Retina (tissue), 1 donor: Measurements from ENCODE around the gene SMARCD1.
A peak's percentile ranks its signal among the peaks of the same experiment; 100 is the strongest.
"Not testable (repeated sequence)": the region's sequence is repeated elsewhere in the genome, so short reads cannot be mapped to it uniquely, and the experiment has no call there.

Source experiments
- DNase-seq: peaks from one replicate; pipeline ENCODE4 v3.0.0-alpha.2; 2016

SMARCD1 gene

DNA sequence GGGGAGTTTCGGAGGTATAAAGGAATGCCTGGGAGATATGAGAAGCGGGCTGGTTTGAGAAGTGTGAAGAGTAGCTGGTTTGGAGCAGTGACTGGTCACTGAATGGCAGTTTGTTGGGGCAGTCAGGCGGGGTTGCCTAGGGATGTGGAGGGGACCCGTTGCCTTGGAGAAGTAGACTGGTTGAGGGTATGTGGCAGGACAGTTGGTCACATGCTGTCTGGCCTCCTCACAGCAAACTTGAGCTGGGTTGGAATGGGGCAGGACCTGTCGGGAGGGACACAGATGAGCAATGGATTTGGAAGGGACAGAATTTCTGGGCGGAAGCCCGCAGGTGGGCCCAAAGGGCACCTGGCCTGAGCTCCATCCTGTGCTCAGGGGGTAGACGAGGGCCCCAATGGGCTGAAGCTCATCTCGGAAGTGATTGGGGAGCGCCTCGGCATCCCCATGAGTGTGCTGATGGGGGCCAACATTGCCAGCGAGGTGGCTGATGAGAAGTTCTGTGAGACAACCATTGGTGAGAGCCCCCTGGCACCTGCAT lies 20.8 kb downstream of the SMARCD1 start:
- DNase-seq = no peak

DNA sequence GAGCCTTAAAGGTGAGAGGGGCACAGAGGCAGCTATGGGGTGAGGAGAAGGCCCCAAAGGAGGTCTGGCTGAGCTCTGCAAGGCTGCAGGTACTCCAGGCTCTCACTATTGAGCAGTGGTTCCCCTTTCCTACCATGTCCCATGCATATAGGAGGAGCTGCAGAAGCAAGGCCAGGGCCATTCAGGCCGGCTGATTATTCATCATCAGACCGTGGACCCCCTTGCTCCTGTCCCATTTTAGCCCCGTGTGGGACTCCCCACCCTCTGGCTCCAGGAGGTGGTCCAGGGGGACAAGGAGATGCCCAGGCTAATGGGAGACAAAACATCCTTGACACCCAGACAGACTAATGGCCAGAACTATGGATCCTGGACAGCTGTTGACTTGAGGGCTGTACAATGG lies 21.8 kb downstream of the SMARCD1 start:
- DNase-seq = no peak

DNA sequence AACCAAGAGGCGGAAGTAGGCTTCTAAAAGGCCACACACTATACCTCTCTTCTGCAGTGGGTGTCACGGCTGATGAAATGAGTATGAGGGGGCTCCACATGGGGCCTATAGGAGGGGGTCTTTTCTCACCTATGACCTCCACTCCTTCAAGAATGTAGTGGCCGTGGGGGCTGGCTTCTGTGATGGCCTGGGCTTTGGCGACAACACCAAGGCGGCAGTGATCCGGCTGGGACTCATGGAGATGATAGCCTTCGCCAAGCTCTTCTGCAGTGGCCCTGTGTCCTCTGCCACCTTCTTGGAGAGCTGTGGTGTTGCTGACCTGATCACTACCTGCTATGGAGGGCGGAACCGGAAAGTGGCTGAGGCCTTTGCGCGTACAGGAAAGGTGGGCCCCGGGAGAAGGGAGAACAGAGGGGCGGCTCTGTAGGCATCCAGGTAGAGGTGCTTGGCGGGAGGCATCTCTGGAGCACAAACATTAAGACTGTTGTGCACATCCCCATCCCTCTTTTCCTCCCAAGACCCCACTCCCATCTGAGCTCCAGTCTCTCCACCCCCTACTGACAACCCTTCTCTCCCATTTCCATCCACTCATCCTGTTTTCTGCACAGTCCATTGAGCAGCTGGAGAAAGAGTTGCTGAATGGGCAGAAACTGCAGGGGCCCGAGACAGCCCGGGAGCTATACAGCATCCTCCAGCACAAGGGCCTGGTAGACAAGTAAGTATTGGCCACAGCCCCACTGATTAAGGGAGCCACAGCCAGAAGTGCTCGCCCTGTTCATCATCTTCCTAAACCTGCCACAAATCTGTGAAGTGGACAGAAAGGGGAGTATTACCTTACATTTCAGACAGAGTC lies 22.5 kb downstream of the SMARCD1 start:
- DNase-seq = peak; percentile 38

DNA sequence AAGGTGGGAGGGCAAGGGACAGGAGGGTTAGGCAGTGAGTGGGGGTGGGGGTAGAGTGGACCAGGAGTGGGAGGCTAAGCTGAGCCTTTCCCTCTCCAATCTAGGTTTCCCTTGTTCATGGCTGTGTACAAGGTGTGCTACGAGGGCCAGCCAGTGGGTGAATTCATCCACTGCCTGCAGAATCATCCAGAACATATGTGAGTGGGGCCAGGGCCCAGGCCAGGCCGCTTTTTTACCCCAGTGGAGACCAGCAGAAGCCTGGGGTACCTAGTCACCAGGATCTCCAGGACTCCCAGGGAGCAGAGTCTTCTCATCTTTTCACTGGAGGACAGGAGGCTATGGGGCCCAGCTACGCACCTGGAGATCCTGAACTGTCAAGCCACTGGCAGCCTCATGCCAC lies 24.2 kb downstream of the SMARCD1 start:
- DNase-seq = no peak

DNA sequence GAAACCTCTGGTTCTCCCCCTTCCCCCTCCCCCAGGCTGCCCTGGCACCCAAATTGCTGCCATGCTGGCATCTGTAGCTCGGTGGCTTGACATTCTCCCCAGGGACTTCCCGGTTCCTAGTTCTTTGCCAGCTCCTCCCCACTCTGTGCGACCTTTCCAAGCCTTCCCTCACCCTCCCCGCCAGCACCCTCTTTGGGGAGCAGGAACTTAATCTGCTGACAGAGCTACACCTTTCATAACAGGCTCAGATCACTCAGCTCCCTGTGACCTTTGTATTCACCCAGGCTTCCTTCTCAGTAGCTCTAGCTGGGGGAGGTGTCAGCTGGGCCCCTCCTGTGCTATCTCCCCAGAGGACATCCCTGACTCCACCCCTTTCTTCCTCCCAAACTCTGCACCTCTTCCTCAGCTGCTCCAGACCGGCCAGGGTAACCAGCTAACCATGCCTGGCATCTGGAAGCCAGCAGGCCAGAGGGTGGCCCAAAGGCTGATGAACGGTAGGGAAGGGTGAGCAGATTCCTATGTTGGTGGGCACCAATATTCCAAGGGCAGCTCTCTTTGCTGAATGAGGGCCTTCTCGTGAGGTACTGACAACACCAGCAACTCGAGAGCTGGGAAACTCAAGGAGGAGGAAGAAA lies 25.1 kb downstream of the SMARCD1 start:
- DNase-seq = no peak

DNA sequence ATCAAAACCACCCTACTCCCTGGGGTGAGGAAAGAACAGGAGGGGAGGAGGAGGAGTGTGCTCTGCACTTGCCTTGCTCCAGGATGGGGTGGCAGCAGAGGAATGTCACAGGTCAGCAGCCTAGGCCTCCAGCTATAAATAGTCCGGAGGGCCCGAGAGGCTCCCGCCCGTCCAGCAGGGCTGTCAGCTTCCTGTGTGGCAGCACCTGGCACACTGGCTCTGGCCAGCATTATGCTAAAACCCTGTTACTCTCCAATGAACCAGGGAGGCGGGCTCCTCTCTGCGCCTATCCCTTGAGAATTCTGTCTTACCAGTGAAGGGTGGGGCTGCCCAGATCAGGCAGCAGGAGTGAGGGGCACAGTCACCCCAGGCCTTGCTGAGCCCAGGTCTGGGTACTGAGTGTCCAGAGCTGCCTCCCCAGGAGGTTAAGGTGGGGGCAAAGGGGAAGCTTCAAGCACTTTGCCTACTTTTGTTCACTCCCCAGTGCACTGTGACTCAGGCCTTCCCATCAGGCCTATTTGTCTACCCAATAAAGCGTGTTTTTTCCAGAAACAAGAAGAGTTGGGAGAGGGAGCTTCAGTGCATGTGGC lies 25.7 kb downstream of the SMARCD1 start:
- DNase-seq = peak; percentile 60

DNA sequence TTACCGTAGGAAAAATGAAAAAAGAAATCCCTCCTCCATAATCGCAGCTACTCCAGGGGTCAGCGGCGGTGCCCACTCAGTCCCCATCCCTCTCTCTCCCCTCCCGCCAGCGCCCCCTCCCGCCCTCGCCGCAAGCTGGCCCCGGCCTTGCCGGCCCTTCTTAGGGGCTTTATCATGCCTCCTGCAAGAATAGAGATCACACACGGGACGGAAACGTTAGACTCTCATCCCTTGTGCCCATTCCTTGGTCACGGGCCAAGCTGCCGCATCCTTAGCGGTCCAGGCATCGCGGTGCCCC lies 26.2 kb downstream of the SMARCD1 start:
- DNase-seq = no peak

DNA sequence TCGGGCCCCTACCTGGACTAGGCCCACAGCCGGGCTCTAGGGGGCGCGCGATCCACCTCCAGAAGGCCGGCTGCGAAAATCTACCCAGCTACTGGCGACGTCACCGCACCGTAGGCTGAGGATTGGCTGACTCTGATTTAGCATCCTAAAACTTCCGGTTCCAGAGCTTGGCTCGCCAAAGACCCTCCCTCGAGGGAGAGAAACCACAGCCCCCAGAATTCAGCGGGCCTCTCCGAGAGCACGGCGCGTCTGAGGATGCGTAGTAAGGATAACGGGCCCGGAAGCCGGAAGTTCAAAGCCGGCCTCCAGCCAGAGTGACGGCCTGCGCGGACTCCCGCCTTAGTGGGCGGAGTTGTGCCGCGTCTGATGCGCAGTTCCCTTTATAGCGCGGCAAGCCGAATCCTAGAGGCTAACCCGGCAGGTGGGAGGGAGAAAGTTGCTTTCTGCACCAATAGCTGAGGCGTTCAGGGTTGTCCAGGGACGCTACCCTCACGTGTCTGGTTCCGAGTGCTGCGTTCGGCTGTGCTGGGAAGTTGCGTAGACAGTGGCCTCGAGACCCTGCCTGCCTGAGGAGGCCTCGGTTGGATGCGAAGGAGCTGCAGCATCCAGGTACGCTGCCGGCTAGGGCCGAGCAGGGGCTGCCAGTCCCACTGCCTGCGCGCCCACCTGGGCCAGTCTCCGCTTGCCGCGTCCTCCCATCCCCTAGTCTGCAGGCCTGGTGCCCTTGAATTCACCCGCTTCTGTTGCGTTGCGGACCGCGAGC lies 26.7 kb downstream of the SMARCD1 start, which contains the start of gene COX14:
Gene COX14, plus strand, starts transcription at position 544 of the 763 bp plus-strand sequence. CDS start 7,808 bp downstream, outside the sequence.
- peak; percentile 100 for DNase-seq

DNA sequence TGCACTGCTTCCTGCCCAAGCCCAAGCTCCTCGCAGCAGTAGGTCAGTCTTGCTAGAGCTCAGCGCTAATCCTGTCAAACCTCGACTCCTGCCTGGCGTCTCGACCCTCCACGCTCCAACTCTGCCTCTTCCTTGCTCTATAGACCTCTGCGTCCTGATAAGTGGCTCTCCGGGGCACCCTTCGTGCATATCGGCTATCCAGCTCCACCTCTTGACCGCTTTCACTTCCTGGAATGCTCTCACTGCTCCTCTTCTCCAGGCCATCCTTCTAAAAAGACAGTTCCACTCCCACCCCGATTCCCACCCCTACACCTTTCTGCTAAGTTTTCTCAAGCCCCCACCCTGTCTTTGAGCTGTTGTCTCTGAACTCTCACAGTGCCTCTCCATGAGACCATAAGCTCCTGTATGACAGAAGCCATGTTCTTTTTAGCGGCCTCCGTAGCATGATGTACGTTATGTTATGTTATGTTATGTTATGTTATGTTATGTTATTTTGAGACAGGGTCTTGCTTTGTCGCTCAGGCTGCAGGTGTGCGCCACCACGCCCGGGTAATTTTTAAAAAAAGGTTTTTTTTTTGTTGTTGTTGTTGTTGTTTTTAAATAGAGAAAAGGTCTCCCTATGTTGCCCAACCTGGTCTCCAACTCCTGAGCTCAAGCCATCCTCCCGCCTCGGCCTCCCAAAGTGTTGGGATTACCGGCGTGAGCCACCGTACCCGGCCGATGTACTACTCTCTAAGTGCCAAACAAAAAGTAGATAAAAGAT lies 27.5 kb downstream of the SMARCD1 start:
- no peak for DNase-seq

DNA sequence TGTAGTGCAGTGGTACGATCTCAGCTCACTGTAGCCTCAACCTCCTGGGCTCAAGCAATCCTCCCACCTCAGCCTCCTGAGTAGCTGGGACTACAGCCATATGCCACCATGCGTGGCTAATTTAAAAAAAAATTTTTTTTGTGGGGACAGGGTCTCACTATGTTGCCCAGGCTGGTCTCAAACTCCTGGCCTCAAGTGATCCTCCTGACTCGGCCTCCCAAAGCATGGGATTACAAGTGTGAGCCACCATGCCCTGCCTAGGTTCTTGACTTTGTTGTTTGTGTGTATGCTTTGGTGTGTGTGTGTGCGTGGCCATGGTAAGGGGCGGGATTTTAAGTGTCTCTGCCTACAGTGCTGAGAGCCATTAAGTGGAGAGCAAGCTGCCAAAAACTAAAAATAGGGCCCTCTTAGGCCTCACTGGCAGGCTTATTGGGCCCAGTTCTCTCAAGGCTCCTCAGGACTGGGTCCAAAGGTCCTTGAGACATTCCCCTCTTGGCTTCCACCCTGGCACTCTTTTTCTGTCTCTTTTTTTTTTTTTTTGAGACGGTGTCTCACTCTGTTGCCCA lies 32.0 kb downstream of the SMARCD1 start:
- no peak for DNase-seq

DNA sequence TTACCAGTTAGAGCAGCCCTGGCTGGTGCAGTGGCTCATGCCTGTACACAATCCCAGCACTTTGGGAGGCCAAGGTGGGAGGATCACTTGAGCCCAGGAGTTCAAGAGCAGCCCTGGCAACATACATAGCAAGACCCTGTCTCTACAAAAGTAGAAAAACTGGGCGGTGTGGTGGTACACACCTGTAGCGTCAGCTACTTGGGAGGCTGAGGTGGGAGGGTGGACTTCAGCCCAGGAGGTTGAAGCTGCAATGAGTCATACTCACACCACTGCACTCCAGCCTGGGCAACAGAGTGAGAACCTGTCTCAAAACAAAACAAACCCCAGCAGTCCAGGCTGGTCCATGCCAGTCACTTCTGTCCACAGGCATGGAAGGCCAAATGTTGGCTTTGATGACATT lies 34.2 kb downstream of the SMARCD1 start:
- DNase-seq = no peak

DNA sequence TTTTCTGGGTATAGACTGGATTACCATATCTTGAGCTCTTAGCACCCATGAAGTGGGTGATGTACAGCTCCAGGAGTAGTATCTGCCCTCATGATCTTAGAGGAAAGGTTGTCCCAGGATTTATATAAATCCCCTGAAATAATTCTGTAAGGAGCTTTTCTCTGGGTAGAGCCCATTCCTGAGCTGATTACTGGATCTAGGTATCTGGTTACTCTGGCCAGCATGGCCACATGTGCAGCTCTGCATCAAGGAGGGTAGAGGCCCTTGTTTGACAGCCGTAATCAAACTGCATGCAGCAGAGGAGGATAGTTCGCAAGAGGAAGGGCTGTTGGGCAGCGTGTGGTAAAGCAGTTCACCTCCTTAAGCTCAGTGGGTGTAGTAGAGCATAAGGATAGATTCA lies 35.4 kb downstream of the SMARCD1 start:
- no peak for DNase-seq

DNA sequence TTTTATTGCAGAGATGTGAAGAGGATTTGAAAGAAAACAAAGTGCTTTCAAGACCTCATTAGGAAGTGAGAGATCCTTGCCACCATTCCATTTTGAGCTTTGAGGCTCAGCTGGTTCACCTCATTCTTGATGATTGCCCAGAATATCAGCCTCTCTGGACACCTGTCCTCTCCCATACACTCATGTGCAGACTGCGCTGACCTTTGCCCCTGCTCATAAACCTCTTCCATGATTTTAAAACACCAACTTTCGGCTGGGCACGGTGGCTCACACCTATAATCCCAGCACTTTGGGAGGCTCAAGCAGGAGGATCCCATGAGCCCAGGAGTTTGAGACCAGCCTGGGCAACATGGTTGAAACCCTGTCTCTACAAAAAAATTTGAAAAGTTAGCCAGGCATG lies 35.8 kb downstream of the SMARCD1 start:
- DNase-seq = no peak

DNA sequence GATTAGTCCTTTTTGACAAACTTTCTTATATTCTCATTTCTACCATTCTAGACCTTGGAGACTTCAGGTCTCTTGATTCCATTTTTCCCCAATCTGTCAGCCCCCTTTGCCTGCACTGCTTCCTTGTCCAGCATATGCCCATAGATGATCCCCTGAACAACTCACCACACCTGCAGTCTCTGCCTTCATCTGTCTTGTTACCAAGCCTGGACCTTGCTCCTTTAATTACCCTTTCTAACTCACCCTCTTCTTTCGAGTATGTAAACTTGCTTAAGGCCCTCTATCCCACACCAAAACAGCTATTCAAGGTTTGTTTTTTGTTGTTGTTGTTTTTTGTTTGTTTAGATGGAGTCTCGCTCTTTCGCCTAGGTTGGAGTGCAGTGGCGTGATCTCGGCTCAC lies 36.5 kb downstream of the SMARCD1 start:
- DNase-seq = no peak

DNA sequence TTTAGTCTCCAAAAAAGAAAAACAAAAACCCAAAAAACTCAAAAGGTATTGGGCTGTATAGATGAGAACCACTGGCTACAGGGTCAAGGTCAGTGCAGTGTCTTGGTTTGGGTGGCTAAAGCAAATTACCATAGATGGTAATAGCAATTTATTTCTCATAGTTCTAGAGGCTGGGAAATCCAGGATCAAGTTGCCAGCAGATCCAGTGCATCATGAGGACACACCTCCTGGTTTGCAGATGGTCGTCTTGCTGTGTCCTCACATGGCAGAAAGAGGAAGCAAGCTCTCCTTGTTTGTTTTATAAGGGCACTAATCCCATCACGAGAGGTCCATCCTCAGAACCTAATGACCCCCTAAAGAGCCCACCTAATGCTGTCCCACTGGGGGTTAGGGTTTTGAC lies 38.1 kb downstream of the SMARCD1 start:
- DNase-seq = no peak

DNA sequence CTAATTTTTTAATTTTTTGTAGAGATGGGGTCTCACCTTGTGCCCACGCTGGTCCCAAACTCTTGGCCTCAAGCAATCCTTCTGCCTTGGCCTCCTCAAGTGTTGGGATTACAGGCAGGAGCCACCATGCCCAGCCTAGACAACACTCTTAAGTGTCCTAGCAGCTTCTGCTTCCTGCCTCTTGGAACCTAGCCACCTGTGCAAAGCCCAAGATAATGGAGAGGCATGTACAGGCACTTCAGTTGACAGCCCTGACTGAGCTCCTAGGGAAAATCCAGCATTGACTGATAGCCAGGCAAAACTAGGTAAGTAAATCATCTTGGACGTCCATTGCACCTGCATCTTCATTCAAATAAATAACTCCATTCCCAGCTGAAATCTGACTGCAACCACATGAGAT lies 42.4 kb downstream of the SMARCD1 start:
- DNase-seq = no peak

DNA sequence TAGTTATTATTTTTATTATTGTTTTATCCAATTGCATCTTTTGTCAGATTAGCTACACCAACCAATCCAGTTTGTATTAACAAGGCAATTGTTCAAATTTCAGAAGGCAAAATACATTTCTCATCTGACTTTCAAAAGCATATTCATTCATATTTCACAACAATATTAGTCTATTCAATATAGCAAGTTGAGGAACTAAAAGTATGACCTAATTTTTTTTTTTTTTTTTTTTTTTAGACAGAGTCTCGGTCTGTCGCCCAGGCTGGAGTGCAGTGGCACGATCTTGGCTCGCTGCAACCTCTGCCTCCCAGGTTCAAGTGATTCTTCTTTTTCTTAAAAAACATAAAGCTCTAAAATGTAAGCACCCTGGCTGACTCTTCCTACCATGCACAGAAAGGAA lies 44.1 kb downstream of the SMARCD1 start:
- no peak for DNase-seq

DNA sequence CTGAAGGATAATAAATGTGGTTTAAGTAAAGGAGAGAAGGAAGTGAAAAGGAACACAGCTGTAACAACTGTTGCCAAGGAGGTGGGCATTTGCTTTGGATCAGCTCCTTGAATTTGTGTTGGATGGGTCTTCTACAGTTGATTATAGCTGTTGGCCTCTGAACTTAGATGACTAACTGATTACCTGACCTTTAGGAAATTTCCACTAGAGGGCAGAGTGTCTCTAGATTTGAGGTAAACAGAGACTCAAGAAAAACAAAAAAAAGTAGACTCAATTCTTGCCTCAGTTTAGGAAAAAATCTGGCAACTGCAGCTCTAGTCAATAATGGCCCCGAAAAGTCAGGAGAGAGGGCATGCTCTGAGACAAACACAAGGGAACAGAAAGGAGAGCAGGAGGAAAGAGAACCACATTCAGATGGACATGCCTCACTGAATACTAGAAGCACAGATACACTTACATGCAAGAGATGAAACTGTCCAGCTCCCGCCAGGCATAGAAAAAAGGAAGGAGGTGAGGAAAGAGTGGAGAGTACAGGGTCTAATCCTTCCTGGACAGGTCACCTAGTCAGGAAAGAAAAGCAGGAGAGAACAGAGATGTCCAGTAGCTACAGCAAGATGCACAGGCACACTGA lies 47.5 kb downstream of the SMARCD1 start:
- peak; percentile 26 for DNase-seq

DNA sequence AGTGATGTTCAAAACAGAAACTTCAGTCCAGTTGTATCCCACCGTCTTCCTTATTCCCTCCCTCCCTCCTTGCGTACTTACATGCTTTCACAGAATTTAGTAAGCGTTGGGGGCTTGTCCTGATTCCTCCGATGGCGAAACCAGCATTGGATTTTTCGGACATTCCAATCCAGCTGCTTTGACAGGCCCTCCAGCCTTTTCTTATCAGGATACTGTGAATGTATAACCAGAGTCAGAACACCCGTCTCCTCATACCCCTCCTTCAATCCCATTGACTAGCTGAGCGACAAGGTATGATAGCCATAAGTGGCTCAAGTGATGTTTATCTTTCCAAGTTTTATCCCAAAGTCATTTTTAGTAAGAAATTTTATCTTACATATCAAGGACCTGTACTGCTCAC lies 57.9 kb downstream of the SMARCD1 start:
- DNase-seq = no peak

DNA sequence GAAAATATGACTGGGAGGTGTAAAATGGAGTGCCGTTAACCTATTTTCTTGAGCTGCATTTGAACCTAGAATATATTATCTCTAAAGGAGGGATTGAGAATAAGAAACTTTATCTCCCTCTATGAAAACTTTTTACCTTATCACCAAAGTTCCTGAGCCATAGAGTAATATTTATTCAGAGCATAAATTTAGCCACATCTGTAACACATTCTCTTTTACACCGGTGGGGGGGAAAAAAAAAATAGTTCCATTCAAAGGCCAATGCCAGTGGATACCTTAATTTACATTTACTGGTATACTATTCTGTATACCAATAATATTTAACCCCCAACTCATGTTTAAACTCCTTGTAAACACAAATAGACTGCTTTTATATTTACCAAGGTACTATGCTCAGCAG lies 60.3 kb downstream of the SMARCD1 start:
- no peak for DNase-seq

DNA sequence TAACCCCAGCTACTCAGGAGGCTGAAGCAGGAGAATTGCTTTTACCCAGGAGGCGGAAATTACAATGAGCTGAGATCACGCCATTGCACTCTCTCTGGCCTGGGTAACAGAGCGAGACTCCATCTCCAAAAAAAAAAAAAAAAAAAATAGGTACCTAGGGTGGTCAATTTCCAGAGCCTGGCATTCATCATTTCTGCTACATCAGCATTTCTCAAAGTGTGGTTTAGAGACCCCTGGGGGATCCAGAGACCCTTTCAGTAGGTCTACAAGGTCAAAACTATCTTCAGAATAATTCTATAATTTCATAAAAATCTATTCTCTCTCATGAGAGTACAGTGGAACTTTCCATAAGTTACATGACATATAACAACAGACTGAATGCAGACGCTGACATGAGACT lies 62.1 kb downstream of the SMARCD1 start:
- no peak for DNase-seq

DNA sequence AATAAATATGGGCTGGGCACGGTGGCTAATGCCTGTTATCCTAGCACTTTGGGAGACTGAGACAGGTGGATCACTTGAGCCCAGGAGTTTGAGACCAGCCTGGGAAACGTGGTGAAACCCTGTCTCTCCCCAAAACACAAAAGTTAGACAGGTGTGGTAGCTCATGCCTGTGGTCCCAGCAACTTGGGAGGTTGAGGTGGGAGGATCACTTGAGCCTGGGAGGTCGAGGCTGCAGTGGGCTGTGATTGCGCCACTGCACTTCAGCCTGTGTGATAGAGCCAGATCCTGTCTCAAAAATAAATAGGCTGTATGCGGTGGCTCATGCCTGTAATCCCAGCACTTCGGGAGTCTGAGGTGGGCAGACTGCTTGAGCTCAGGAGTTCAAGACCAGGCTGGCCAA lies 62.9 kb downstream of the SMARCD1 start:
- DNase-seq = not testable (repeated sequence)
